Esophagus muscularis mucosa (tissue), 4 donors: ENCODE data around the gene CTDSPL. TPM values are rescaled to one million over a fixed set of nuclear protein-coding genes. Genes with fewer than 3 reads are reported as not detected.

Source experiments
- DNase-seq: peaks from one replicate; pipeline ENCODE4 v3.0.0-alpha.2; 2017; ENCODE audit errors: extremely low spot score
- H3K27ac ChIP-seq, 4 donors: fragments of 200-600 bp; sonication (generic); replicated peaks in 1 of 4; 1 replicate in 3 of 4; 2 replicates in 1 of 4; pipeline ENCODE4 v1.5.1; 2016 to 2019; ENCODE audit warnings: mild to moderate bottlenecking in 1 of 4
- H3K27me3 ChIP-seq, 4 donors: fragments of 200-600 bp; sonication (generic); one replicate each; pipeline versions ENCODE4 v1.5.1 to v1.6.0; 2016 to 2019
- H3K36me3 ChIP-seq, 4 donors: fragments of 200-600 bp; sonication (generic); one replicate each; pipeline ENCODE4 v1.5.1; 2016 to 2019
- H3K4me1 ChIP-seq, 4 donors: fragments of 200-600 bp; sonication (generic); one replicate each; pipeline ENCODE4 v1.5.1; 2016 to 2019
- H3K4me3 ChIP-seq, 4 donors: fragments of 200-600 bp; sonication (generic); 1 replicate in 2 of 4; 2 replicates in 2 of 4; pipeline ENCODE4 v1.5.1; 2016 to 2019; ENCODE audit warnings: mild to moderate bottlenecking in 4 of 4, moderate library complexity in 1 of 4
- H3K9me3 ChIP-seq, 4 donors: fragments of 200-600 bp; sonication (generic); 1 replicate in 3 of 4; 2 replicates in 1 of 4; pipeline ENCODE4 v1.5.1; 2016 to 2019
- EP300 ChIP-seq: sonication (generic); formaldehyde crosslinking; IDR thresholded peaks from one replicate; pipeline ENCODE4 v1.6.1; 2017; ENCODE audit warnings: antibody characterized with exemption
- POLR2A ChIP-seq: fragments of 450-650 bp; IDR thresholded peaks from one replicate; pipeline ENCODE4 v1.6.1; 2017; ENCODE audit warnings: antibody characterized with exemption, moderate library complexity, mild to moderate bottlenecking, low read depth
- POLR2AphosphoS5 ChIP-seq, 2 donors: sonication (generic); formaldehyde crosslinking; IDR thresholded peaks; one replicate each; pipeline ENCODE4 v1.6.1; 2017; ENCODE audit warnings: antibody characterized with exemption in 2 of 2
- WGBS: methylation state at CpG from one replicate; pipeline ENCODE4 v1.1.5; 2018; 5-methylcytosine and 5-hydroxymethylcytosine counted together
- intact Hi-C: fragments of 100-400 bp; cut with DNase I; formaldehyde crosslinking; loops from one replicate; pipeline ENCODE4 v1.15.1; 2023
- total RNA-seq, 4 donors: library from RNA; depleted of rRNA; stranded (reverse); fragments of >200 nt; gene quantifications; one replicate each; pipeline versions ENCODE4 v1.1.0 to v1.2.1, GENCODE V29; 2016
- TF ChIP-seq, protein P1 (sequence below), 3 experiments: fragments of 200-600 bp in 2 of 3; fragments of 450-650 bp in 1 of 3; sonication (generic) in 2 of 3; IDR thresholded peaks; one replicate each; pipeline ENCODE4 v1.5.1; 2017 to 2019; ENCODE audit warnings: antibody characterized with exemption in 3 of 3, mild to moderate bottlenecking in 2 of 3, moderate library complexity in 1 of 3

The CTDSPL gene
- total RNA-seq, 4 donors from 2014 or later: 39.9 to 60.6 (median 54.6) TPM

DNA sequence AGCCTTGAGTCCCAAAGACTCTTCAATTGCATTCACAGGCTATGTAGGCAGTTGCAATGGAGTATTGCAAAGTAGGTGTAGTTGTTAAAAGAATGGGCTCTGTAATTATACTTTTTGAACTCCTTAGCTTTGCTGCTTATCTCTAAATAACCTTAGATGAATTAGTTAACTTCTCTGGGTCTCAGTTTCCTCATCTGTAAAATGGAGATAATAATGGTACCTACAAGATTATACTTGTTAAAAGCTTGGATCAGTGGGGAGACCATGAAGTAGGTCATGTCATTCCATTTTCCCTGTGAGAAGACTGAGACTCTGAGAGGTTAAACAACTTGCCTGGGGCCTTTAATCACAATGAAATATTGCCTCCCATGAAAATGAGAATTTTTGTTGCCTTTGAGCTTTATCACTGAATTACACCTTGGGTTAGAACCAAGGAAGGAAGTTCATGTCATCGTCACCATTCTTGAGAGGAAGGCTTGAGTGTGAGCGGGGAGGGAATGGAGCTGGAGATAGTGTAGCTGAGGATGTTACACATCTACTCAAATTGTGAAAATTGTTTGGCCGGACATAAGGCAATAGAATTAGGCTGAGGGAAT is 38.1 kb downstream of the CTDSPL start:
- Histone ChIP-seq H3K36me3 (no peaks in the 10 kb centered on the region), H3K27me3 (no peaks in the 10 kb centered on the region), H3K4me1 (peaks cover 50 to 85% (median 72%) of the 10 kb centered on the region in 4 donors), H3K9me3 (no peaks in the 10 kb centered on the region), H3K27ac (no peak overlapping the region), H3K4me3 (no peak overlapping the region)
- 87% methylated on average over 3 of the region's 3 CpGs for WGBS
- TF ChIP-seq POLR2AphosphoS5 (IDR thresholded peaks at IDR 0.05) (no peak), EP300 (no peak)
- intact Hi-C loops: no loop called here
- DNase-seq: no peak

DNA sequence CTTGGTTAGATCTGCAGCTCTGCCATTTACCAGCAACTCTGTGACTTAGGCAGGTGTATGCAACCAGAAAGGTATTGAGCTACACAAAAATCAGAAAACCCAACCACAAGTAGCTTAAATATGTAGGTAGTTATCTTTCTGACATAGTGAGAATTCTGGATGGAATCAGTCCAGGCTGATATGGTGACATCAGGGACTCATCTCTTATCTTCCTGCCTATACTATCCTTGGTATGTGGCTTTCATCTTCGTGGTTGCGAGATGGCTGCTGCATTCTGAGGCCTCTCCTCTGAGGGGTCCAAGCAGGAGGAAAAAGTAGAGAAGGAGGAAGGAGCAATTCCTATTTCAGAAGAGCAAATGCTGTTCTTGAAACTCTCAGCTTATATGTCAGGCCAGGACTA is 40.0 kb downstream of the CTDSPL start:
- Histone ChIP-seq H3K4me3 (no peak overlapping the region), H3K27me3 (no peaks in the 10 kb centered on the region), H3K27ac (no peak overlapping the region), H3K4me1 (peaks cover 66 to 88% (median 79%) of the 10 kb centered on the region in 4 donors), H3K9me3 (no peaks in the 10 kb centered on the region), H3K36me3 (no peaks in the 10 kb centered on the region)
- 75% methylated on average over 2 of the region's 2 CpGs for WGBS
- intact Hi-C loops: no loop called here
- DNase-seq: peak; percentile 55
- TF ChIP-seq, protein P1, sequence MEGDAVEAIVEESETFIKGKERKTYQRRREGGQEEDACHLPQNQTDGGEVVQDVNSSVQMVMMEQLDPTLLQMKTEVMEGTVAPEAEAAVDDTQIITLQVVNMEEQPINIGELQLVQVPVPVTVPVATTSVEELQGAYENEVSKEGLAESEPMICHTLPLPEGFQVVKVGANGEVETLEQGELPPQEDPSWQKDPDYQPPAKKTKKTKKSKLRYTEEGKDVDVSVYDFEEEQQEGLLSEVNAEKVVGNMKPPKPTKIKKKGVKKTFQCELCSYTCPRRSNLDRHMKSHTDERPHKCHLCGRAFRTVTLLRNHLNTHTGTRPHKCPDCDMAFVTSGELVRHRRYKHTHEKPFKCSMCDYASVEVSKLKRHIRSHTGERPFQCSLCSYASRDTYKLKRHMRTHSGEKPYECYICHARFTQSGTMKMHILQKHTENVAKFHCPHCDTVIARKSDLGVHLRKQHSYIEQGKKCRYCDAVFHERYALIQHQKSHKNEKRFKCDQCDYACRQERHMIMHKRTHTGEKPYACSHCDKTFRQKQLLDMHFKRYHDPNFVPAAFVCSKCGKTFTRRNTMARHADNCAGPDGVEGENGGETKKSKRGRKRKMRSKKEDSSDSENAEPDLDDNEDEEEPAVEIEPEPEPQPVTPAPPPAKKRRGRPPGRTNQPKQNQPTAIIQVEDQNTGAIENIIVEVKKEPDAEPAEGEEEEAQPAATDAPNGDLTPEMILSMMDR (IDR thresholded peaks at IDR 0.05): no peak
- TF ChIP-seq POLR2AphosphoS5 (IDR thresholded peaks at IDR 0.05): no peak
- TF ChIP-seq POLR2A: no peak
- no peak for TF ChIP-seq EP300

DNA sequence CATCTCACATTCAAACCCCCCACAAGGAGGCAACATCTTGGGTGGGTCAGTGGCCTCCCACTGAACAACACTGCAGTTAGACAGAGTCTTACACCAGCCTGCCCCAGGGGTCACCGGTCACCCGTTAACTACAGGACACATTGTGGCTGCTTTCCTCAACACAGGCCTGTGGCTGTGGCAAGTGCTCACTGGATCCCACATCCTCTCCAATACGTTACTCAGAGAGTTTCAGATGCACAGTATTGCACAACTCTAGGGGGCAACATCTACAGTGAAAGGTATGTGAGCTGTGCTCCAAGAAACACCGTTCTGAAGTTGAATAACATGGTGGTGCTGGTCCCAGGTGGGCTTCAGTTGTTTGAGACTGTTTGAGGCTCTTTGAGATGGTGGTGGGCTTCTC is 41.0 kb downstream of the CTDSPL start:
- no peaks in the 10 kb centered on the region for H3K36me3 ChIP-seq
- WGBS: 82% methylated on average over 4 of the region's 4 CpGs
- TF ChIP-seq, protein P1 (IDR thresholded peaks at IDR 0.05): no peak
- TF ChIP-seq POLR2AphosphoS5 (IDR thresholded peaks at IDR 0.05) (no peak), EP300 (no peak)
- intact Hi-C loops: no loop called here
- no peak overlapping the region for H3K4me3 ChIP-seq
- no peaks in the 10 kb centered on the region for H3K27me3 ChIP-seq
- no peaks in the 10 kb centered on the region for H3K9me3 ChIP-seq
- no peak overlapping the region for H3K27ac ChIP-seq
- no peak for DNase-seq
- peaks cover 66 to 88% (median 80%) of the 10 kb centered on the region in 4 donors for H3K4me1 ChIP-seq

DNA sequence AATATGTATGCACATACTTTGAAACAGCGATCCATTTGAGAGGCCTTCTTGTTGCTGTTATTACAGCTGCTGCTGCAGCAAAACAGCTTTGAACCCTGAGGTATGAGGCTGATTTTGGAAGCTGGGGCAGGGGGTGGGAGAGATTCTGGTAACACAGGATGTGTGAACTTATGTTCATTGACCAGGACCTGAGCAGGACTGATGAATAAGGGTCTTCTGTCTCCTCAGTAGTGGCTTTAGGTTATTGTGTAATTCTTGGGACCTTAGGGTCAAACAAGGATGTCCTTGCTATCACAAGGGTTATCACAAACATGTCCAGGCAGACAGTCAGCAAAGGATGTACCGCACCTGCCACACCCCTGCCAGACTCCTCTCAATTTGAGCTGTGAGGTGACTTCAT is 41.6 kb downstream of the CTDSPL start:
- Histone ChIP-seq H3K27me3 (no peaks in the 10 kb centered on the region), H3K4me3 (no peak overlapping the region), H3K9me3 (no peaks in the 10 kb centered on the region), H3K36me3 (no peaks in the 10 kb centered on the region), H3K4me1 (peaks cover 62 to 87% (median 80%) of the 10 kb centered on the region in 4 donors), H3K27ac (peak overlapping the region in 1 of 4 donors; percentile 72)
- TF ChIP-seq, protein P1 (IDR thresholded peaks at IDR 0.05): no peak
- TF ChIP-seq POLR2A (no peak), EP300 (no peak)
- DNase-seq: no peak
- 100% methylated on average over 2 of the region's 2 CpGs for WGBS
- intact Hi-C loops: no loop called here

DNA sequence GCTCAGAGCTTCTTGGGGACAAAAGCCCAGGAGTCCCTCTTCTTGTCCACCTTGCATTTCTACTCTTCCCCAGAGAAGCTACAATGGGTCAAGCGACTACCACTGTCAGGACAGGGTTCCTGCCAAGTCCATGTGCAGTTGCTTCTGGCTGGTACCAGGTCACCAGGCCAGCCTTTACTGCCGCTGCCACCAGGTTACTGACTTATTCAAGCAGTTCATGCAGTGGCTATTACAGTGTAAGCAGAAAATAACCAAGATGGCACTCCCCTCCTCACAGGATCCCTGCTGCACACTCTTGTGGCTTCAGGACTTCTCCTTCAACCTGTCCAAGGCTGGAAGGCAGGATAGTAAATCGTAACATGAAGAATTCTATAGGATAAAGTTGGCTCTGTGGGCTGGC is 42.1 kb downstream of the CTDSPL start:
- H3K36me3 ChIP-seq: no peaks in the 10 kb centered on the region
- TF ChIP-seq POLR2A (no peak), EP300 (no peak), POLR2AphosphoS5 (IDR thresholded peaks at IDR 0.05) (no peak)
- TF ChIP-seq, protein P1 (IDR thresholded peaks at IDR 0.05): no peak
- H3K4me3 ChIP-seq: no peak overlapping the region
- WGBS: 93% methylated on average over 3 of the region's 3 CpGs
- peak overlapping the region in 3 of 4 donors; percentile 54 to 72 (median 60) for H3K27ac ChIP-seq
- H3K4me1 ChIP-seq: peaks cover 58 to 82% (median 76%) of the 10 kb centered on the region in 4 donors
- no peaks in the 10 kb centered on the region for H3K27me3 ChIP-seq
- intact Hi-C loops: no loop called here
- no peaks in the 10 kb centered on the region for H3K9me3 ChIP-seq
- DNase-seq: peak; percentile 66
